H9 (cell line): ENCODE data around the gene NCBP3. TPM values are rescaled to one million over a fixed set of nuclear protein-coding genes. Genes with fewer than 3 reads are reported as not detected.

Experiments used
- DNase-seq: peaks from one replicate; pipeline ENCODE4 v3.0.0-alpha.2; 2017
- H2AFZ ChIP-seq: one replicate; pipeline ENCODE4 v1.6.1; 2013; ENCODE audit warnings: mild to moderate bottlenecking, low read length, control low read depth, moderate library complexity
- H2AK5ac ChIP-seq: 2 replicates; pipeline ENCODE4 v1.6.1; 2013; ENCODE audit warnings: low read length, control low read depth, mixed read lengths; ENCODE audit not compliant: insufficient read length
- H2BK120ac ChIP-seq: one replicate; pipeline ENCODE4 v1.6.1; 2013; ENCODE audit warnings: low read depth, mild to moderate bottlenecking, low read length, control low read depth, inconsistent platforms; ENCODE audit not compliant: poor library complexity, severe bottlenecking
- H2BK12ac ChIP-seq: 2 replicates; pipeline ENCODE4 v1.6.1; 2013; ENCODE audit warnings: low read length, control low read depth, mixed read lengths, low read depth; ENCODE audit not compliant: insufficient read length
- H2BK15ac ChIP-seq: 2 replicates; pipeline ENCODE4 v1.6.1; 2013; ENCODE audit warnings: low read depth, low read length, control low read depth
- H2BK20ac ChIP-seq: one replicate; pipeline ENCODE4 v1.6.1; 2013; ENCODE audit warnings: low read depth, mild to moderate bottlenecking, low read length, control low read depth, inconsistent platforms; ENCODE audit not compliant: poor library complexity, severe bottlenecking
- H2BK5ac ChIP-seq: 2 replicates; pipeline ENCODE4 v1.6.1; 2013; ENCODE audit warnings: low read length, control low read depth, mixed read lengths; ENCODE audit not compliant: insufficient read length
- H3K14ac ChIP-seq: 2 replicates; pipeline ENCODE4 v1.6.1; 2013; ENCODE audit warnings: low read length, control low read depth; ENCODE audit not compliant: insufficient read depth
- H3K18ac ChIP-seq: 2 replicates; pipeline ENCODE4 v1.6.1; 2013; ENCODE audit warnings: low read depth, mild to moderate bottlenecking, mixed read lengths, low read length, control low read depth; ENCODE audit not compliant: insufficient read length
- H3K23ac ChIP-seq: 2 replicates; pipeline ENCODE4 v1.6.1; 2013; ENCODE audit warnings: low read length, control low read depth, mixed read lengths, low read depth; ENCODE audit not compliant: insufficient read length
- H3K23me2 ChIP-seq: 2 replicates; pipeline ENCODE4 v1.6.1; 2013; ENCODE audit warnings: low read depth, mild to moderate bottlenecking, mixed read lengths, low read length, control low read depth; ENCODE audit not compliant: insufficient read length, poor library complexity, severe bottlenecking
- H3K27ac ChIP-seq: 2 replicates; pipeline ENCODE4 v1.5.1; 2013; ENCODE audit warnings: low read length, control low read depth, mixed read lengths, low read depth; ENCODE audit not compliant: insufficient read length
- H3K27me3 ChIP-seq: 2 replicates; pipeline ENCODE4 v1.6.1; 2013; ENCODE audit warnings: low read length, control low read depth, inconsistent platforms; ENCODE audit not compliant: insufficient read depth
- H3K4ac ChIP-seq: 2 replicates; pipeline ENCODE4 v1.6.1; 2013; ENCODE audit warnings: low read depth, mild to moderate bottlenecking, control low read depth, inconsistent platforms, low read length, moderate library complexity
- H3K4me1 ChIP-seq: 2 replicates; pipeline ENCODE4 v1.6.1; 2013; ENCODE audit warnings: low read length, control low read depth, inconsistent platforms; ENCODE audit not compliant: insufficient read depth
- H3K4me2 ChIP-seq: 2 replicates; pipeline ENCODE4 v1.6.1; 2013; ENCODE audit warnings: low read length, control low read depth, mixed read lengths; ENCODE audit not compliant: insufficient read length, insufficient read depth
- H3K56ac ChIP-seq: 2 replicates; pipeline ENCODE4 v1.6.1; 2013; ENCODE audit warnings: low read depth, mild to moderate bottlenecking, mixed read lengths, low read length, control low read depth; ENCODE audit not compliant: insufficient read length
- H3K79me1 ChIP-seq: 2 replicates; pipeline ENCODE4 v1.6.1; 2013; ENCODE audit warnings: low read depth, mild to moderate bottlenecking, moderate library complexity, low read length, control low read depth, inconsistent platforms; ENCODE audit not compliant: insufficient read depth, poor library complexity, severe bottlenecking
- H3K79me2 ChIP-seq: 2 replicates; pipeline ENCODE4 v1.6.1; 2013; ENCODE audit warnings: low read length, control low read depth, inconsistent platforms; ENCODE audit not compliant: insufficient read depth
- H3K9ac ChIP-seq: 2 replicates; pipeline ENCODE4 v1.6.1; 2013; ENCODE audit warnings: low read length, control low read depth, mixed read lengths; ENCODE audit not compliant: insufficient read length; ENCODE audit errors: extremely low read depth
- H3K9me3 ChIP-seq: one replicate; pipeline ENCODE4 v1.6.1; 2013; ENCODE audit warnings: low read depth, low read length, inconsistent platforms; ENCODE audit not compliant: control insufficient read depth
- H3T11ph ChIP-seq: one replicate; pipeline ENCODE4 v1.6.1; 2013; ENCODE audit warnings: mild to moderate bottlenecking, low read length, control low read depth, inconsistent platforms
- H4K20me1 ChIP-seq: one replicate; pipeline ENCODE4 v1.6.1; 2013; ENCODE audit not compliant: control insufficient read depth, insufficient read length, insufficient read depth
- H4K5ac ChIP-seq: 2 replicates; pipeline ENCODE4 v1.6.1; 2013; ENCODE audit warnings: low read depth, mild to moderate bottlenecking, mixed read lengths, low read length, control low read depth; ENCODE audit not compliant: insufficient read length
- H4K8ac ChIP-seq: replicated peaks from 2 replicates; pipeline ENCODE4 v1.6.1; 2013; ENCODE audit warnings: low read length, control low read depth, mixed read lengths, low read depth; ENCODE audit not compliant: insufficient read length
- H4K91ac ChIP-seq: 2 replicates; pipeline ENCODE4 v1.6.1; 2013; ENCODE audit warnings: low read depth, mild to moderate bottlenecking, moderate library complexity, mixed read lengths, low read length, control low read depth; ENCODE audit not compliant: insufficient read length
- H3K27ac Mint-ChIP-seq, 3 experiments: 2 replicates in 2 of 3; 3 replicates in 1 of 3; pipeline ENCODE4 v1.8.0; 2020 to 2021; ENCODE audit warnings: mixed read lengths in 3 of 3, mild to moderate bottlenecking in 1 of 3, moderate library complexity in 1 of 3
- H3K27me3 Mint-ChIP-seq: 2 replicates; pipeline ENCODE4 v1.8.0; 2021; ENCODE audit warnings: low read depth, mild to moderate bottlenecking, moderate library complexity, mixed read lengths
- H3K36me3 Mint-ChIP-seq, 3 experiments: 2 replicates in 2 of 3; 3 replicates in 1 of 3; pipeline ENCODE4 v1.8.0; 2020 to 2021; ENCODE audit warnings: low read depth in 3 of 3, mixed read lengths in 3 of 3; ENCODE audit not compliant: insufficient read depth in 1 of 3
- H3K4me1 Mint-ChIP-seq, 2 experiments: 2 replicates each; pipeline ENCODE4 v1.8.0; 2020; ENCODE audit warnings: mixed read lengths in 2 of 2
- H3K4me3 Mint-ChIP-seq, 2 experiments: 2 replicates in 1 of 2; 3 replicates in 1 of 2; pipeline ENCODE4 v1.8.0; 2020 to 2021; ENCODE audit warnings: mild to moderate bottlenecking in 2 of 2, mixed read lengths in 2 of 2, moderate library complexity in 1 of 2
- H3K9me3 Mint-ChIP-seq, 2 experiments: 2 replicates in 1 of 2; 3 replicates in 1 of 2; pipeline ENCODE4 v1.8.0; 2020; ENCODE audit warnings: mild to moderate bottlenecking in 2 of 2, mixed read lengths in 2 of 2, moderate library complexity in 1 of 2
- WGBS: extraction: QIAGEN DNeasy Blood & Tissue Kit; methylation state at CpG from one replicate; pipeline ENCODE4 v1.1.7; 2013; ENCODE audit warnings: missing lambda C conversion rate, low lambda C conversion rate, mixed read lengths; ENCODE audit not compliant: insufficient read length; ENCODE audit errors: extremely low coverage; 5-methylcytosine and 5-hydroxymethylcytosine counted together
- total RNA-seq: library from RNA; stranded (reverse); gene quantifications from 2 replicates; pipeline ENCODE4 v1.2.1, GENCODE V29; 2021
- TF ChIP-seq, protein P1 (sequence below): fragments of 200-600 bp; sonication (generic); conservative IDR thresholded peaks from 3 replicates; pipeline ENCODE4 v1.8.0; 2021; ENCODE audit warnings: antibody characterized with exemption, mild to moderate bottlenecking

NCBP3 gene
- total RNA-seq, 1 experiment from 2014 or later: 45.7 TPM

DNA sequence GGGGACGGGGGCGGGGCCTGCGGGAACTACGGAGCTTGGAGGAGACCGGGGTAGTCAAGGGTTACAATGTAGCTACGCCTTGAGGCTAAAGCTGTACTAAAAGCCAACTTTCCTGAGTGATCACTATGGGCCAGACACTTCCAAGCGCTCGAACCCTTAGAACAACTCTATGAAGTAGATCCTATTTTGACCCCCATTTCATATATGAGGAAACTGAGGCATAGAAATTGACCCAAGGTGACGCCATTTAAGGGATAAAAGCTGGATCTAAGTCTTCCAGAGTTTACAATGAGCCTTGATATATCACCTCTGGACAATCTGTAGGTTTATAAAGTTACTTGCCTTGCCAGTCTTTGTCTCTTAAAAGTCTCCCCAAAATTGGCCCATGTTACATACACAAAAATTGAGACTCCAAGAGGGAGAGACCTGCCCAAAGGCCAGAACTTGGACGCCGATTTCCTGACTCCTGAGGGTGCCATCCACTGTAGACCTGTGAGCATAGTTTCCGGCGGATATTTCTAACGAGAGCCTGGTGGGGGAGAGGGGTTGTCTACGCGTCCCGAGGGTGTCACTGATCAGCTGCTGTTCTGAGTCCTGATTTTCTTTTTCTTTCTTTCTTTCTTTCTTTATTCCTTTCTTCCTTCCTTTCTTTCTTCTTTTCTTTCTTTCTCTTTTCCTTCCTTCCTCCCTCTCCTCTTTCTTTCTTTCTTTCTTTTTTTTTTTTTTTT is 555 bp upstream of the NCBP3 start:
- Histone ChIP-seq H3K56ac (no peak overlapping the region), H2AFZ (peak overlapping the region; percentile 85), H2BK20ac (no peak overlapping the region), H2BK12ac (no peak overlapping the region), H3K4me2 (peak overlapping the region; percentile 60), H3K4ac (no peak overlapping the region), H3K9ac (no peak overlapping the region), H3K79me1 (peaks cover 7% of the 10 kb centered on the region), H4K5ac (no peak overlapping the region), H3K23me2 (no peaks in the 10 kb centered on the region), H3K18ac (no peak overlapping the region), H3K9me3 (no peaks in the 10 kb centered on the region), H2AK5ac (no peak overlapping the region), H3K27ac (no peak overlapping the region), H4K20me1 (no peaks in the 10 kb centered on the region), H3K4me1 (no peaks in the 10 kb centered on the region), H2BK15ac (no peak overlapping the region), H4K91ac (no peak overlapping the region), H4K8ac (no peak overlapping the region), H3K23ac (no peak overlapping the region), H3K27me3 (no peaks in the 10 kb centered on the region), H3K79me2 (peaks cover 8% of the 10 kb centered on the region; the same call in 1 of the 2 replicates), H2BK120ac (no peak overlapping the region), H2BK5ac (no peak overlapping the region), H3K14ac (no peak overlapping the region), H3T11ph (no peak overlapping the region)
- Mint-ChIP-seq H3K4me3 (peak overlapping the region; percentile 10 to 98; a peak in 4 of 5 replicates), H3K27ac (no peak overlapping the region), H3K4me1 (peaks cover 12 to 18% of the 10 kb centered on the region in 2 experiments), H3K36me3 (peaks cover 11 to 24% (median 22%) of the 10 kb centered on the region in 3 experiments; a peak in 6 of 7 replicates), H3K9me3 (no peaks in the 10 kb centered on the region; a peak in 1 of 5 replicates), H3K27me3 (peaks cover 19% of the 10 kb centered on the region)
- DNase-seq: no peak
- no CpG with 5 or more reads among the region's 17 CpGs for WGBS
- TF ChIP-seq, protein P1, sequence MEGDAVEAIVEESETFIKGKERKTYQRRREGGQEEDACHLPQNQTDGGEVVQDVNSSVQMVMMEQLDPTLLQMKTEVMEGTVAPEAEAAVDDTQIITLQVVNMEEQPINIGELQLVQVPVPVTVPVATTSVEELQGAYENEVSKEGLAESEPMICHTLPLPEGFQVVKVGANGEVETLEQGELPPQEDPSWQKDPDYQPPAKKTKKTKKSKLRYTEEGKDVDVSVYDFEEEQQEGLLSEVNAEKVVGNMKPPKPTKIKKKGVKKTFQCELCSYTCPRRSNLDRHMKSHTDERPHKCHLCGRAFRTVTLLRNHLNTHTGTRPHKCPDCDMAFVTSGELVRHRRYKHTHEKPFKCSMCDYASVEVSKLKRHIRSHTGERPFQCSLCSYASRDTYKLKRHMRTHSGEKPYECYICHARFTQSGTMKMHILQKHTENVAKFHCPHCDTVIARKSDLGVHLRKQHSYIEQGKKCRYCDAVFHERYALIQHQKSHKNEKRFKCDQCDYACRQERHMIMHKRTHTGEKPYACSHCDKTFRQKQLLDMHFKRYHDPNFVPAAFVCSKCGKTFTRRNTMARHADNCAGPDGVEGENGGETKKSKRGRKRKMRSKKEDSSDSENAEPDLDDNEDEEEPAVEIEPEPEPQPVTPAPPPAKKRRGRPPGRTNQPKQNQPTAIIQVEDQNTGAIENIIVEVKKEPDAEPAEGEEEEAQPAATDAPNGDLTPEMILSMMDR: no peak; the same call in 1 of the 3 replicates
